ENCODE measurements around the gene WDR93. TPM values are rescaled to one million over a fixed set of nuclear protein-coding genes. Genes with fewer than 3 reads are reported as not detected.
A peak's percentile ranks its signal among the peaks of the same experiment; 100 is the strongest.

Gene WDR93
- total RNA-seq, 1 experiment from 2014 or later = not detected

- no peak overlapping the region for H3K27ac ChIP-seq (ENCODE audit: low read length)
- H3K4me1 ChIP-seq (ENCODE audit: low read length) = peaks cover 18% of the 10 kb centered on the region
Measured at GRCh38 chr15:89749951-89750559, 59.4 kb downstream of the WDR93 start.

GRCh38 chr15:89750560-89751542, 60.2 kb downstream of the WDR93 start, which contains the start of gene MESP1:
Gene MESP1 (minus strand): TSS chr15:89751249. CDS start chr15:89751231, 18 bp downstream.
- no peak within 1 kb of the TSS for H3K27ac ChIP-seq (ENCODE audit: low read length)

More at GRCh38 chr15:89749951-89750559, 59.4 kb downstream of the WDR93 start:
- H2AFZ ChIP-seq (ENCODE audit: low read length) = peak overlapping the region; percentile 81; the same call in 1 of the 2 replicates
- no peaks in the 10 kb centered on the region for H4K20me1 ChIP-seq (ENCODE audit: insufficient read depth, low read depth, low read length)
- peak overlapping the region; percentile 80 for H3K4me2 ChIP-seq (ENCODE audit: low read depth, low read length, poor library complexity, severe bottlenecking)
- peak overlapping the region; percentile 78; the same call in 1 of the 2 replicates for H3K4me3 ChIP-seq (ENCODE audit: low read length)
- H3K9me2 ChIP-seq (replicated peaks; ENCODE audit: insufficient read depth, low read length) = no peaks in the 10 kb centered on the region
- H3K9ac ChIP-seq (ENCODE audit: low read length) = peak overlapping the region; percentile 86
- no peak for DNase-seq
- no peaks in the 10 kb centered on the region for H3K79me2 ChIP-seq (ENCODE audit: low read length)
- H3K36me3 ChIP-seq (ENCODE audit: insufficient read depth, low read length) = no peaks in the 10 kb centered on the region
- H3K27me3 ChIP-seq (ENCODE audit: low read length) = no peaks in the 10 kb centered on the region
- H3K9me3 ChIP-seq (ENCODE audit: low read length) = no peaks in the 10 kb centered on the region

GRCh38 chr15:89751748-89752147, 61.1 kb downstream of the WDR93 start:
- Histone ChIP-seq H3K79me2 (ENCODE audit: low read length) (no peaks in the 10 kb centered on the region), H3K9me2 (replicated peaks; ENCODE audit: insufficient read depth, low read length) (no peaks in the 10 kb centered on the region), H3K4me3 (ENCODE audit: low read length) (no peak overlapping the region), H4K20me1 (ENCODE audit: insufficient read depth, low read depth, low read length) (no peaks in the 10 kb centered on the region), H3K9ac (ENCODE audit: low read length) (peak overlapping the region; percentile 86; the same call in 1 of the 2 replicates), H3K4me1 (ENCODE audit: low read length) (peaks cover 17% of the 10 kb centered on the region), H3K9me3 (ENCODE audit: low read length) (no peaks in the 10 kb centered on the region), H3K27ac (ENCODE audit: low read length) (no peak overlapping the region), H3K4me2 (ENCODE audit: low read depth, low read length, poor library complexity, severe bottlenecking) (peak overlapping the region; percentile 80), H3K36me3 (ENCODE audit: insufficient read depth, low read length) (no peaks in the 10 kb centered on the region), H2AFZ (ENCODE audit: low read length) (no peak overlapping the region), H3K27me3 (ENCODE audit: low read length) (no peaks in the 10 kb centered on the region)
- DNase-seq = no peak

More at GRCh38 chr15:89750560-89751542, 60.2 kb downstream of the WDR93 start, which contains the start of gene MESP1:
- Histone ChIP-seq H3K4me3 (ENCODE audit: low read length) (peak within 1 kb of the TSS; percentile 78), H3K27me3 (ENCODE audit: low read length) (no peaks in the 10 kb centered on the region), H3K4me2 (ENCODE audit: low read depth, low read length, poor library complexity, severe bottlenecking) (peak within 1 kb of the TSS; percentile 80), H4K20me1 (ENCODE audit: insufficient read depth, low read depth, low read length) (no peaks in the 10 kb centered on the region), H3K9me2 (replicated peaks; ENCODE audit: insufficient read depth, low read length) (no peaks in the 10 kb centered on the region), H3K4me1 (ENCODE audit: low read length) (peaks cover 18% of the 10 kb centered on the region), H2AFZ (ENCODE audit: low read length) (peak within 1 kb of the TSS; percentile 99), H3K9ac (ENCODE audit: low read length) (peak within 1 kb of the TSS; percentile 86), H3K9me3 (ENCODE audit: low read length) (no peaks in the 10 kb centered on the region), H3K36me3 (ENCODE audit: insufficient read depth, low read length) (no peaks in the 10 kb centered on the region), H3K79me2 (ENCODE audit: low read length) (no peaks in the 10 kb centered on the region)
- peak; percentile 96 for DNase-seq

- H3K9me2 ChIP-seq (replicated peaks; ENCODE audit: insufficient read depth, low read length) = no peaks in the 10 kb centered on the region
- H3K4me3 ChIP-seq (ENCODE audit: low read length) = no peak overlapping the region
Measured at GRCh38 chr15:89753855-89754254, 63.2 kb downstream of the WDR93 start.

GRCh38 chr15:89754361-89755154, 63.9 kb downstream of the WDR93 start:
- H3K79me2 ChIP-seq (ENCODE audit: low read length) = no peaks in the 10 kb centered on the region
- H3K9ac ChIP-seq (ENCODE audit: low read length) = no peak overlapping the region
- H3K27ac ChIP-seq (ENCODE audit: low read length) = no peak overlapping the region
- no peak overlapping the region for H3K4me2 ChIP-seq (ENCODE audit: low read depth, low read length, poor library complexity, severe bottlenecking)
- no peaks in the 10 kb centered on the region for H4K20me1 ChIP-seq (ENCODE audit: insufficient read depth, low read depth, low read length)
- no peaks in the 10 kb centered on the region for H3K9me2 ChIP-seq (replicated peaks; ENCODE audit: insufficient read depth, low read length)
- DNase-seq = no peak
- no peak overlapping the region for H3K4me3 ChIP-seq (ENCODE audit: low read length)
- no peaks in the 10 kb centered on the region for H3K27me3 ChIP-seq (ENCODE audit: low read length)
- H3K4me1 ChIP-seq (ENCODE audit: low read length) = peaks cover 16% of the 10 kb centered on the region
- no peaks in the 10 kb centered on the region for H3K36me3 ChIP-seq (ENCODE audit: insufficient read depth, low read length)
- H3K9me3 ChIP-seq (ENCODE audit: low read length) = no peaks in the 10 kb centered on the region
- H2AFZ ChIP-seq (ENCODE audit: low read length) = no peak overlapping the region

More at GRCh38 chr15:89753855-89754254, 63.2 kb downstream of the WDR93 start:
- no peaks in the 10 kb centered on the region for H4K20me1 ChIP-seq (ENCODE audit: insufficient read depth, low read depth, low read length)
- no peak for DNase-seq
- no peak overlapping the region for H3K9ac ChIP-seq (ENCODE audit: low read length)
- no peak overlapping the region for H2AFZ ChIP-seq (ENCODE audit: low read length)
- no peaks in the 10 kb centered on the region for H3K9me3 ChIP-seq (ENCODE audit: low read length)
- H3K27me3 ChIP-seq (ENCODE audit: low read length) = no peaks in the 10 kb centered on the region
- peaks cover 16% of the 10 kb centered on the region for H3K4me1 ChIP-seq (ENCODE audit: low read length)
- no peak overlapping the region for H3K4me2 ChIP-seq (ENCODE audit: low read depth, low read length, poor library complexity, severe bottlenecking)
- H3K79me2 ChIP-seq (ENCODE audit: low read length) = no peaks in the 10 kb centered on the region
- H3K36me3 ChIP-seq (ENCODE audit: insufficient read depth, low read length) = no peaks in the 10 kb centered on the region
- no peak overlapping the region for H3K27ac ChIP-seq (ENCODE audit: low read length)

GRCh38 chr15:89755701-89756100, 65.1 kb downstream of the WDR93 start:
- Histone ChIP-seq H3K9ac (ENCODE audit: low read length) (no peak overlapping the region), H3K36me3 (ENCODE audit: insufficient read depth, low read length) (no peaks in the 10 kb centered on the region), H3K27ac (ENCODE audit: low read length) (no peak overlapping the region), H3K79me2 (ENCODE audit: low read length) (no peaks in the 10 kb centered on the region), H4K20me1 (ENCODE audit: insufficient read depth, low read depth, low read length) (no peaks in the 10 kb centered on the region), H3K4me2 (ENCODE audit: low read depth, low read length, poor library complexity, severe bottlenecking) (no peak overlapping the region), H3K9me3 (ENCODE audit: low read length) (no peaks in the 10 kb centered on the region), H3K4me3 (ENCODE audit: low read length) (no peak overlapping the region), H3K27me3 (ENCODE audit: low read length) (no peaks in the 10 kb centered on the region), H3K9me2 (replicated peaks; ENCODE audit: insufficient read depth, low read length) (no peaks in the 10 kb centered on the region), H3K4me1 (ENCODE audit: low read length) (peaks cover 8% of the 10 kb centered on the region), H2AFZ (ENCODE audit: low read length) (no peak overlapping the region)
- no peak for DNase-seq

GRCh38 chr15:89756897-89757296, 66.3 kb downstream of the WDR93 start:
- Histone ChIP-seq H3K9me3 (ENCODE audit: low read length) (no peaks in the 10 kb centered on the region), H3K27me3 (ENCODE audit: low read length) (no peaks in the 10 kb centered on the region), H3K4me2 (ENCODE audit: low read depth, low read length, poor library complexity, severe bottlenecking) (no peak overlapping the region), H3K9ac (ENCODE audit: low read length) (no peak overlapping the region), H3K27ac (ENCODE audit: low read length) (no peak overlapping the region), H4K20me1 (ENCODE audit: insufficient read depth, low read depth, low read length) (no peaks in the 10 kb centered on the region), H3K4me3 (ENCODE audit: low read length) (no peak overlapping the region), H3K9me2 (replicated peaks; ENCODE audit: insufficient read depth, low read length) (no peaks in the 10 kb centered on the region), H3K79me2 (ENCODE audit: low read length) (no peaks in the 10 kb centered on the region), H3K36me3 (ENCODE audit: insufficient read depth, low read length) (no peaks in the 10 kb centered on the region), H3K4me1 (ENCODE audit: low read length) (no peaks in the 10 kb centered on the region), H2AFZ (ENCODE audit: low read length) (no peak overlapping the region)
- no peak for DNase-seq

Data from Karpas-422 (cell line).